SK-N-SH treated with all-trans-retinoic acid at 6 μM for 48 hours (cell line): ENCODE measurements around the gene TMEM161A.

ENCODE experiments used
- ZC3H10 ChIP-seq: fragments of 250-450 bp; sonication (Bioruptor Pico); IDR thresholded peaks from 2 replicates; pipeline ENCODE4 v1.5.1; 2021; ENCODE audit warnings: mild to moderate bottlenecking, moderate library complexity
- TF ChIP-seq, protein P1 (sequence below): fragments of 250-450 bp; sonication (Bioruptor Pico); IDR thresholded peaks from 2 replicates; pipeline ENCODE4 v1.8.0; 2020; ENCODE audit warnings: mild to moderate bottlenecking, moderate library complexity, borderline replicate concordance
- TF ChIP-seq, protein P2 (sequence below): fragments of 250-450 bp; sonication (Bioruptor Pico); IDR thresholded peaks from 2 replicates; pipeline ENCODE4 v1.5.1; 2021; ENCODE audit warnings: mild to moderate bottlenecking, moderate library complexity
- TF ChIP-seq, protein P3 (sequence below): fragments of 250-450 bp; sonication (Bioruptor Pico); IDR thresholded peaks from 2 replicates; pipeline ENCODE4 v1.8.0; 2021; ENCODE audit warnings: low read depth, mild to moderate bottlenecking, moderate library complexity, borderline replicate concordance

DNA sequence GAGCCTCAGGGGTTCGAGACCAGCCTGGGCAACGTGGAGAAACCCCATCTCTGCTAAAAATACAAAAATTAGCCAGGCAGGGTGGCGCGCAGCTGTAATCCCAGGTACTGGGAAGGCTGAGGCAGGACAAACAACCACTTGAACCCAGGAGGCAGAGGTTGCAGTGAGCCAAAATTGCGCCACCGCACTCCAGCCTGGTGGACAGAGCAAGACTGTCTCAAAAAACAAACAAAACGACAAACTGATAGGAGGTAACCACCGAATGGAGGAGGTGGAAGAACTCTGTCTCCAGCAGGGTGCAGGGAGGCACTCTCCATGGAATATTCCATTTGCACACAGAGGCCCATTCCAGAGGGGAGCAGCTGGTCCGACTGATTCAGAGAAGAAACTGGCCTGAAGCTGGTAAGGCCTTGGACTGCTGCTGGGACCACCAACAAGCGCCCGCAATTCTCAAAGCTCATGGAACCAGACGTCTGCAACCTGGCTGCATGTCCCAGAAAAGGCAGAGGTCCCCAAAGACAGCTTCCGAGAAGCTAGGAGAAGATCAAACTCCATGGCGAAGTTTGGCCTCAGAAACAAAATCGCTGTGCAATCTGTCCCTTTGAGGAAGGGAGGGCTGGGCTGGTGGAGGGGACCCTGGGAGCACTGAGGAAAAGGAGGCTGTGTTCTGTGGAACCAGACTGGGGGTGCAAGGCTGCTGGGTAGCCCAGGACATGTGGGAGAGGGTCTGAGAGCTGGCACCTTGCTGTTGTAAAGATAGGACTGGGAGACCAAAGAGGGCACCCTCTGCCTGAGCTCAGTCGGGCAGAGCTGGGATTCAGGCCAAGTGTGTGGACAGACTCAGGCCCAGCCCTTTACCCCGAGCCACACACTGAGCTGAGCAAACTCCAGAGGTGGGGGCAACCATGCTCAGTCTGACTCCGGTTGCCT lies 39.3 kb downstream of the TMEM161A start:
- TF ChIP-seq, protein P1, sequence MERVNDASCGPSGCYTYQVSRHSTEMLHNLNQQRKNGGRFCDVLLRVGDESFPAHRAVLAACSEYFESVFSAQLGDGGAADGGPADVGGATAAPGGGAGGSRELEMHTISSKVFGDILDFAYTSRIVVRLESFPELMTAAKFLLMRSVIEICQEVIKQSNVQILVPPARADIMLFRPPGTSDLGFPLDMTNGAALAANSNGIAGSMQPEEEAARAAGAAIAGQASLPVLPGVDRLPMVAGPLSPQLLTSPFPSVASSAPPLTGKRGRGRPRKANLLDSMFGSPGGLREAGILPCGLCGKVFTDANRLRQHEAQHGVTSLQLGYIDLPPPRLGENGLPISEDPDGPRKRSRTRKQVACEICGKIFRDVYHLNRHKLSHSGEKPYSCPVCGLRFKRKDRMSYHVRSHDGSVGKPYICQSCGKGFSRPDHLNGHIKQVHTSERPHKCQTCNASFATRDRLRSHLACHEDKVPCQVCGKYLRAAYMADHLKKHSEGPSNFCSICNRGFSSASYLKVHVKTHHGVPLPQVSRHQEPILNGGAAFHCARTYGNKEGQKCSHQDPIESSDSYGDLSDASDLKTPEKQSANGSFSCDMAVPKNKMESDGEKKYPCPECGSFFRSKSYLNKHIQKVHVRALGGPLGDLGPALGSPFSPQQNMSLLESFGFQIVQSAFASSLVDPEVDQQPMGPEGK = no peak
- TF ChIP-seq, protein P2, sequence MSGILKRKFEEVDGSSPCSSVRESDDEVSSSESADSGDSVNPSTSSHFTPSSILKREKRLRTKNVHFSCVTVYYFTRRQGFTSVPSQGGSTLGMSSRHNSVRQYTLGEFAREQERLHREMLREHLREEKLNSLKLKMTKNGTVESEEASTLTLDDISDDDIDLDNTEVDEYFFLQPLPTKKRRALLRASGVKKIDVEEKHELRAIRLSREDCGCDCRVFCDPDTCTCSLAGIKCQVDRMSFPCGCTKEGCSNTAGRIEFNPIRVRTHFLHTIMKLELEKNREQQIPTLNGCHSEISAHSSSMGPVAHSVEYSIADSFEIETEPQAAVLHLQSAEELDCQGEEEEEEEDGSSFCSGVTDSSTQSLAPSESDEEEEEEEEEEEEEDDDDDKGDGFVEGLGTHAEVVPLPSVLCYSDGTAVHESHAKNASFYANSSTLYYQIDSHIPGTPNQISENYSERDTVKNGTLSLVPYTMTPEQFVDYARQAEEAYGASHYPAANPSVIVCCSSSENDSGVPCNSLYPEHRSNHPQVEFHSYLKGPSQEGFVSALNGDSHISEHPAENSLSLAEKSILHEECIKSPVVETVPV (CRISPR knock-in tag) = no peak
- TF ChIP-seq, protein P3, sequence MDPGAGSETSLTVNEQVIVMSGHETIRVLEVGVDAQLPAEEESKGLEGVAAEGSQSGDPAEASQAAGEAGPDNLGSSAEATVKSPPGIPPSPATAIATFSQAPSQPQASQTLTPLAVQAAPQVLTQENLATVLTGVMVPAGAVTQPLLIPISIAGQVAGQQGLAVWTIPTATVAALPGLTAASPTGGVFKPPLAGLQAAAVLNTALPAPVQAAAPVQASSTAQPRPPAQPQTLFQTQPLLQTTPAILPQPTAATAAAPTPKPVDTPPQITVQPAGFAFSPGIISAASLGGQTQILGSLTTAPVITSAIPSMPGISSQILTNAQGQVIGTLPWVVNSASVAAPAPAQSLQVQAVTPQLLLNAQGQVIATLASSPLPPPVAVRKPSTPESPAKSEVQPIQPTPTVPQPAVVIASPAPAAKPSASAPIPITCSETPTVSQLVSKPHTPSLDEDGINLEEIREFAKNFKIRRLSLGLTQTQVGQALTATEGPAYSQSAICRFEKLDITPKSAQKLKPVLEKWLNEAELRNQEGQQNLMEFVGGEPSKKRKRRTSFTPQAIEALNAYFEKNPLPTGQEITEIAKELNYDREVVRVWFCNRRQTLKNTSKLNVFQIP (CRISPR knock-in tag) = no peak
- no peak for TF ChIP-seq ZC3H10 (CRISPR knock-in tag)
